Measurements from ENCODE around the gene NMNAT3.
A peak's percentile ranks its signal among the peaks of the same experiment; 100 is the strongest.

The NMNAT3 gene

GRCh38 chr3:139638518-139638917, 39.3 kb downstream of the NMNAT3 start:
- ChIA-PET POLR2A (no interaction called here), CTCF (interaction anchor here (1.0 kb wide), 1 partner anchor 13 kb away, joined by 3 read pairs; no protein-coding TSS in a partner anchor)
- no peak for TF ChIP-seq CTCF (IDR thresholded peaks at IDR 0.05; ENCODE audit: control extremely low read depth, extremely low read depth, low read depth, missing control alignments)

GRCh38 chr3:139636511-139636910, 41.3 kb downstream of the NMNAT3 start:
- DNase-seq (ENCODE audit: extremely low spot score): no peak
- TF ChIP-seq CTCF (IDR thresholded peaks at IDR 0.05; ENCODE audit: control extremely low read depth, extremely low read depth, low read depth, missing control alignments): no peak
- ChIA-PET POLR2A (no interaction called here), CTCF (interaction anchor here (1.8 kb wide), 1 partner anchor 9 kb away, joined by 5 read pairs; no protein-coding TSS in a partner anchor)

More at GRCh38 chr3:139638518-139638917, 39.3 kb downstream of the NMNAT3 start:
- no peak for DNase-seq (ENCODE audit: extremely low spot score)

GRCh38 chr3:139634111-139634635, 43.6 kb downstream of the NMNAT3 start:
- ChIA-PET CTCF (no interaction called here), POLR2A (no interaction called here)
- no peak for DNase-seq (ENCODE audit: extremely low spot score)
- no peak for TF ChIP-seq CTCF (IDR thresholded peaks at IDR 0.05; ENCODE audit: control extremely low read depth, extremely low read depth, low read depth, missing control alignments)

GRCh38 chr3:139633511-139633910, 44.3 kb downstream of the NMNAT3 start:
- no peak for TF ChIP-seq CTCF (IDR thresholded peaks at IDR 0.05; ENCODE audit: control extremely low read depth, extremely low read depth, low read depth, missing control alignments)
- ChIA-PET POLR2A (no interaction called here), CTCF (no interaction called here)
- DNase-seq (ENCODE audit: extremely low spot score): no peak

- CTCF ChIA-PET: interaction anchor here (0.9 kb wide), 1 partner anchor 11 kb away, joined by 3 read pairs; no protein-coding TSS in a partner anchor
- no peak for DNase-seq (ENCODE audit: extremely low spot score)
- TF ChIP-seq CTCF (IDR thresholded peaks at IDR 0.05; ENCODE audit: control extremely low read depth, extremely low read depth, low read depth, missing control alignments): no peak
- POLR2A ChIA-PET: no interaction called here
Measured at GRCh38 chr3:139630542-139630941, 47.2 kb downstream of the NMNAT3 start.

GRCh38 chr3:139629033-139629432, 48.7 kb downstream of the NMNAT3 start:
- peak; percentile 27 for DNase-seq (ENCODE audit: extremely low spot score)
- CTCF ChIA-PET: interaction anchor here (1.2 kb wide), 1 partner anchor 42 kb away, joined by 3 read pairs; no protein-coding TSS in a partner anchor
- peak; percentile 13 for TF ChIP-seq CTCF (IDR thresholded peaks at IDR 0.05; ENCODE audit: control extremely low read depth, extremely low read depth, low read depth, missing control alignments)
- POLR2A ChIA-PET: no interaction called here

Measured in GM10248 (cell line).